Embryonic facial prominence (tissue), 1 donor: ENCODE results near the gene FIP1L1.
"Not testable (repeated sequence)": the region's sequence is repeated elsewhere in the genome, so short reads cannot be mapped to it uniquely, and the experiment has no call there.

Experiments used
- DNase-seq: peaks from one replicate; pipeline ENCODE4 v3.0.0-alpha.2; 2016; ENCODE audit errors: extremely low spot score

FIP1L1 gene, protein sequence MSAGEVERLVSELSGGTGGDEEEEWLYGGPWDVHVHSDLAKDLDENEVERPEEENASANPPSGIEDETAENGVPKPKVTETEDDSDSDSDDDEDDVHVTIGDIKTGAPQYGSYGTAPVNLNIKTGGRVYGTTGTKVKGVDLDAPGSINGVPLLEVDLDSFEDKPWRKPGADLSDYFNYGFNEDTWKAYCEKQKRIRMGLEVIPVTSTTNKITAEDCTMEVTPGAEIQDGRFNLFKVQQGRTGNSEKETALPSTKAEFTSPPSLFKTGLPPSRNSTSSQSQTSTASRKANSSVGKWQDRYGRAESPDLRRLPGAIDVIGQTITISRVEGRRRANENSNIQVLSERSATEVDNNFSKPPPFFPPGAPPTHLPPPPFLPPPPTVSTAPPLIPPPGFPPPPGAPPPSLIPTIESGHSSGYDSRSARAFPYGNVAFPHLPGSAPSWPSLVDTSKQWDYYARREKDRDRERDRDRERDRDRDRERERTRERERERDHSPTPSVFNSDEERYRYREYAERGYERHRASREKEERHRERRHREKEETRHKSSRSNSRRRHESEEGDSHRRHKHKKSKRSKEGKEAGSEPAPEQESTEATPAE

DNA sequence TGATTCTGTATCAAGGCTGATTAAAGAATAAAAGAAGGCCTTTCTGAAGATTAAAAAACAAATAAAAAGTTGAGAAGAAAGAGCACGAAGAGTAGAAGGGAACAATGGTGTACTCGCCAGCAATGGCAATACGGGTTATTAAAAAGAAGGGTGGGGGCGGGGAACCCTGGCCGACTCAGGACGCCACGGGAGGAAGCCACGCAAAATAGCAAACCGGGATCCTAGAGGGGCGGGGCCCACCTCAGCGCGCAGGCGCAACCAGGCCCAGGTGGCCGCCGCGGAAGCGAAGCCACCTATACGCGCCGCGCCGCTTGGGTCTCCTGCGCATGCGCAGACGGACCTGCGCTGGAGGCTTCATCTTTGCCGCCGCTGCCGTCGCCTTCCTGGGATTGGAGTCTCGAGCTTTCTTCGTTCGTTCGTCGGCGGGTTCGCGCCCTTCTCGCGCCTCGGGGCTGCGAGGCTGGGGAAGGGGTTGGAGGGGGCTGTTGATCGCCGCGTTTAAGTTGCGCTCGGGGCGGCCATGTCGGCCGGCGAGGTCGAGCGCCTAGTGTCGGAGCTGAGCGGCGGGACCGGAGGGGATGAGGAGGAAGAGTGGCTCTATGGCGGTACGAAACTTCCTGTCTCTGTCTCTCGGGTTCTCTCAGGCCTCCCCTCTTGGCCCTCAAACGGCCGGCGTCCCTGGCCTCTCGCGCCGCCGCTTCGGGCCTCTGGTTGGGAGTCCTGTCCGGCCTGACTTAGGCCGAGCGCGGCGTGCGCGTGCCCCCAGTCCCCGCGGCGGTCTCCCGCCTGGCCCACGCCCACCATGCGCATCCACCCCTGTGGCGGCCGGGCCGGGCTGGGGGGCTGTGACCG, at the start of gene FIP1L1:
FIP1L1 (plus strand) TSS at position 323 of the 852 bp plus-strand sequence; CDS start at position 521, 198 bp downstream.
- peak; percentile 65 for DNase-seq

DNA sequence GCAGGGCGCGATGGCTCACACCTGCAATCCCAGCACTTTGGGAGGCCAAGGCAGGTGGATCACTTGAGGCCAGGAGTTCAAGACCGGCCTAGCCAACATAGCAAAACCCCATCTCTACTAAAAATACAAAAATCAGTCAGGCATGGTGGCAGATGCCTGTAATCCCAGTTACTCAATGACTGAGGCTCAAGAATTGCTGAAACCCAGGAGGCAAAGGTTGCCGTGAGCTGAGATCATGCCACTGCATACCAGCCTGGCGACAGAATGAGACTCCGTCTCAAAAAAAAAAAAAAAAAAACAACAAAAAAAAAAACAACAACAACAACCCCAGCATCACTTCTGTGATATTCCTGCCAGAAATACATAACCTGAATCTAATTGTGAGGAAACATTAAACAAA, 42.5 kb upstream of the FIP1L1 start:
- DNase-seq = not testable (repeated sequence)

DNA sequence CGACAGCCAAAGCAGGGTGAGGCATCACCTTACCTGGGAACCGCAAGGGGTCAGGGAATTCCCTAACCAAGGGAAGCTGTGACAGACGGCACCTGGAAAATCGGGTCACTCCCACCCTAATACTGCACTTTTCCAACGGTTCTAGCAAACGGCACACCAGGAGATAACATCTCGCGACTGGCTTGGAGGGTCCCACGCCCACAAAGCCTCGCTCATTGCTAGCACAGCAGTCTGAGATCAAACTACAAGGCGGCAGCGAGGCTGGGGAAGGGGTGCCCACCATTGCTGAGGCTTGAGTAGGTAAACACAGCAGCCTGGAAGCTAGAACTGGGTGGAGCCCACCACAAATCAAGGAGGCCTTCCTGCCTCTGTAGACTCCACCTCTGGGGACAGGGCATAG, 37.3 kb upstream of the FIP1L1 start:
- not testable (repeated sequence) for DNase-seq

DNA sequence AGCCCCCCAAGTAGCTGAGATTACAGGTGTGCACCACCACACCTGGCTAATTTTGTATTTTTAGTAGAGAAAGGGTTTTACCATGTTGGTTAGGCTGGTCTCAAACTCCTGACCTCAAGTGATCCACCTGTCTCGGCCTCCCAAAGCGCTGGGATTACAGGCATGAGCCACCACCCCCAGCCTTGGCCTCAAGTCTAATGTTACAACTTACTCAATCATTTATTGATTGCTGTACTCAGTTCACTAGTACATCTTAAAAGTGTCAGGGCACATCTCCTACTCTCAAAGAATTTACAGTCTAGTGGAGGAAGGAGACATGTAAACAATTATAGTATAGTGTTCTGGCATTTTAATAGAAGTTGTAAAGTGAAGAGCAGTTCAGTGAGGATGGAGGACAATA, 31.0 kb upstream of the FIP1L1 start:
- DNase-seq = not testable (repeated sequence)

DNA sequence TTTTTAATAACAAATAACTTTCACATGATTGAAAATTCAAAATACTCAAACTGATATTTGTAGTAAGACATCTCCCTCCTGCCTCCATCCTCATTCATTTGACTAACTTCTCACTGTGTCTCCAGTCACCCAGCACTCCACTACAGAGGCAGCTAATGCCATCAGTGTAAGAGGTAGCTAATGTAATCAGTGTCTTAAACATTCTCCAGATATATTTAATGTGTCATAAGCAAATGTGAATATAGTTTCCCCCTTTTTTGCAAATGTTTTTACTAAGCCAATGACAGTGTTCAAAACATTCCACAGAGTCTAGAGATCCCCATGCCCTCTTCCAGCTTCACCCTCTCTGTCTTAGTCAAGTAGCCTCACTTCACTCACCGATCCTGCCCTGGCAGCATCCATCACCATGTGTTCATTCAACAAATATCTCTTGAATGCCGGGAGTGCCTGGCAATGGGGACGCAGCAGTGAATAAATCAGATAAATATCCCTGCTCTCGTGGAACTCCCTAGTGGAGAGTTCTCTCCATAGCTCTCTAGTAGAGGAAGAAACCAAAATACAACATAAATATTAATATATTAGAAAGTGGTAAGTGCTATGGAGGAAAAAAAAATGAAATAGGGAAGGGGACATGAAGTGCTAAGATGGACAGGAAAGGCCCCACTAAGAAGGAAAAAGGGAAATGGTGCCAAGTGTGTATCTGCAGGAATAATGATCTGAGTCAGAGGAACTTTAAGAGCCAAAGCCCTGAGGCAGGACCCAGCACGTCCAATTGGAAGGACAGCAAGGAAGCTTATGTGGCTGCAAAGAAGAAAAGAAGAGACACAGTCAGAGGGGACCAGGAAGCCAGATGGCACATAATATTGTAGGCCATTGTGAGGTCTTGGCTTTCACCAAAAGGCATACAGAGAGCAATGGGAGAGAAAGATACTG, 30.3 kb upstream of the FIP1L1 start:
- no peak for DNase-seq

DNA sequence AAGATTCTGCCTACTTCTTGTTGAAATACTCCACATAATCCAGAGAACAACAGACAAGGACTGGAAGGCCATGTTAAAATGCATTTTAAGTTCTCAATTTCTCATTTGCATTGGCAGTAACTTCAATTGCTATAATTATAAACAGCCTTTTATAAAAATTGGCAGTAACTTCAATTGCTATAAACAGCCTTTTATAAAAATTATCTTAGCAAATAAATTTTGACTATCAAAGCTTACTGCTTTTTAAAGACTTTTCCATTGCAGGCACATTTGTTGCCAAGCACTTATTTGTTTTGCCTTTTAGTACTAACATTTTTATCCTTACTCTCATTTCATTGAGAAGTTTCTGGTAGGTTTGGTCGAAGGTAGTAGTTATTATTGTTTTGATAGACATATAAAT, 29.4 kb upstream of the FIP1L1 start:
- no peak for DNase-seq

DNA sequence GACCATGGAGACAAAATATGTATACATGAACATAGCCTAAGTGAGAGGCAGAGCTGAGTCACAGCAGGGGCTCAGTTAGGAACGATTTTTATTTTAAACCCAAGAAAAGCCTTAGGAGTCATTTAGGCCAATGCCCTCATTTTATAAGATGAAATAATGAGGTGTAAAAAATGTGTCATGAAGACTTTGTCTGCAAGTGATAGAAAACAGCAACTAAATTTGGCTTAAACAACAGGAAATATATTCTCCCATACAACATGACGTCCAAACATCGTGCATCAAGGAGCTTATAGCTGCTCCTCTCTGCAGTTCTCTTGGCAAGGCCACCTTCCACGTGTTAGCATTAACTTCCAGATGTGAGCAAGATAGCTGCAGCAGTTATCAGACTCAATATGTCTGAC, 28.4 kb upstream of the FIP1L1 start:
- no peak for DNase-seq

DNA sequence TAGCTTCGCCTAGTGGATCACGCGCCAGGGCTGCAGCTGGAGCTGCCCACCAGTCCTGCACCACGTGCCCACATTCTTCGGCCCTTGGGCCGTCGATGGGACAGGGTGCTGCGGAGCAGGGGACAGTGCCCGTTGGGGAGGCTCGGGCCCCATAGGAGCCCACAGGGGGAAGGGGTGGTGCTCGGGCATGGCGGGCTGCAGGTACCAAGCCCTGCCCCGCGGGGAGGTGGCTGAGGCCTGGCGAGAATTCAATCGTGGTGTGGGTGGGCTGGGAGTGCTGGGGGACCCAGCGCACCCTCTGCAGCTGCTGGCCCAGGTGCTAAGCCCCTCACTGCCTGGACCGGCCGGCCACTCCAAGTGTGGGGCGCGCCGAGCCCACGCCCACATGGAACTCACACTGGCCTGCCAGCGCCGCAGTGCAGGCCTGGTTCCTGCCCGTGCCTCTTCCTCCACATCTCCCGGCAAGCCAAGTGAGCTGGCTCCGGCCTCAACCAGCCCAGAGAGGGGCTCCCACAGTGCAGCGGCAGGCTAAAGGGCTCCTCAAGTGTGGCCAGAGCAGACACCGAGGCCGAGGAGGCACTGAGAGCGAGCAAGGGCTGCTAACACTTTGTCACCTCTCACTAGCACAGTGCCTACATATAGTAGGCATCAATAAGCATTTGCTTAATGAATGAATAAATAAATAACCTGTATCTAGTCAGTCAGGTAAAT, 23.3 kb upstream of the FIP1L1 start:
- no peak for DNase-seq

DNA sequence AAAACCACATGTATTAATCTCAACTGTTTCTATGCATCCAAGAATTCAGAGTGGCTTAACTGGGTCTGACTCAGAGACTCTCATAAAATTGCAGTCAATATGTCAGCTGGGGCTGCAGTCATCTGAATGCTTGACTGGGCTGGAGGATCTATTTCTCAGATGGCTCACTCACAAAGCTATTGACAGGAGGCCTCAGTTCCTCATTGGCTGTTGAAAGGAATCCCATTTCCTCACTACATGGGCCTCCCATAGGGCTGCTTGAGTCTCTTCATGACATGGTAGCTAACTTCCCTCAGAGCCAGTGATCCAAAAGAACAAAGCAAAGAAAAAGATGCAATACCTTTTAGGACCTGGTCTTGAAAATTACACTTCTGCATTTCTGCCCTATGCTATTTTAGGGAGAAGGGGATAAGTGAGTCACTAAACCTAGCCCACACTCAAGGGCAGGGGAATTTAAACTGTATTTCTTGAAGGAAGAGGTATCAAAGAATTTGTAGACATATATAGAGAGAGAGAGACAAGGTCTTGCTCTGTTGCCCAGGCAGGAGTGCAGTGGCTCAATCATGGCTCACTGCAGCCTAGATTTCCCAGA, 21.4 kb upstream of the FIP1L1 start:
- no peak for DNase-seq

DNA sequence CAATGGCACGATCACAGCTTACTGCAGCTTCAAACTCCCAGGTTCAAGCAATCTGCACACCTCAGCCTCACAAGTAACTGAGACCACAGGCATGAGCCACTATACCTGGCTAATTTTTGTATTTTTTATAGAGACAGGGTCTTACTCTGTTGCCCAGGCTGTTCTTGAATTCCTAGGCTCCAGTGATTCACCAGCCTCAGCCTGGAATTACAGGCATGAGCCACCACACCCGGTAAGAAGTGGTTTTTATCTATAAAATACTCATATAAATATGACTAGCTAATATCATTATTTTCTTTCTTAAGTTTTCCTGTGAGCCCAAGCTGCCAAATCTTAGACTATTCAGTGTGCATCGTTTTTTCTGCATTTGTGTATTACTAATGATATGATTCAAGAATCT, 16.0 kb upstream of the FIP1L1 start:
- no peak for DNase-seq

DNA sequence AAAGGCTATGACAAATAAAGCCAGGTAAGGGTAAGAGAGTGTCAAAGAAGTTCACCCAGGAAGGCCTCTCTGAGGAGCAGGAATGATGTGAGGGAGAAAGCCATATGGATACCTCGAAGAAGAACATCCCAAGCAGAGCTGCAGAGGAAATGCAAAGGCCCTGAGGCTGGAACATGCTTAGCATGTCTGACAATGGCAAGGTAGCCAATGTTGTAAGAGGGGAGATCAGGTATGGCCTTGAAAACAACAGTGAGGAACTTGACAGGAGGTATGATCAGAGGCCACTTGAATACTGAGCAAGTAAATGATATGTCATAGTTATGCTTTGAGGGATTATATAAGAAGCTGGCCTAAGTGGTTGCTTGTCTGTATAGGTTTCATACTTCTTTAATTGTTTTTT, 15.3 kb upstream of the FIP1L1 start:
- DNase-seq = no peak

DNA sequence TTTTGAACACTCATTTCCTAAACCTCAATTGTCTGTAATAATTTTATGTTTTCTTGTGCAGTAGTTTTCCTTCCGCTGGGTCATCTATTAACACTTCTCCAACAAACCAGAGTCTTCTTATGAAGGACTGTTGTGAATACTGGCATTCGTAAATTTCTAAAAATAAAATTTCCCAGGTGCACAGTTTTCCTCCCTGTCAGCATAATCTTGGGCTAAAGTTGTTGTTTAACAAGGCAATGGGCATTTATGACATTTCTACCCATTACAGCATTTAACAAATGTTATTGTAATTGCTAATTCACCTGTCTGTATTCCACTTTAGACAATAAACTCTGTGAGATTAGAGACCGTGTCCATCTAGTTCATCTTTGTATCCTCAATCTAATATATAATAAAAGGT, 12.8 kb upstream of the FIP1L1 start:
- DNase-seq = no peak

DNA sequence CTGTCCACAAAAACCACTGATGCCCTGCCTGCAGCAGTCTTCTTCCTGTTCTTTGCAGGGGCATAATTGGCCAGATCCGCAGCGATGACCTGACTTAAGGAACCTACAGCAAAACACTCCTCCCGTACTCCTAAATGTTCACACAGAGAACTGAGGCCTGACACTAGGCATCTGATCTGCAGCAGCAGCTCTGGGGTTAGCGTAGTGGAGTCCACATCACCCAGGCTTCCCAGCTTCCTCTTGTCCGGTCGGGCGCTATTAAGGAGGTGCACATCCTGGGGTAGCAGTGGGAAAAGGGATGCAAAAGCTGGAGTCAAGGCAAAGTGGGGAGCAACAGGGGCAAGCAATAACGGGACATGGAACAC, 12.3 kb upstream of the FIP1L1 start:
- no peak for DNase-seq

DNA sequence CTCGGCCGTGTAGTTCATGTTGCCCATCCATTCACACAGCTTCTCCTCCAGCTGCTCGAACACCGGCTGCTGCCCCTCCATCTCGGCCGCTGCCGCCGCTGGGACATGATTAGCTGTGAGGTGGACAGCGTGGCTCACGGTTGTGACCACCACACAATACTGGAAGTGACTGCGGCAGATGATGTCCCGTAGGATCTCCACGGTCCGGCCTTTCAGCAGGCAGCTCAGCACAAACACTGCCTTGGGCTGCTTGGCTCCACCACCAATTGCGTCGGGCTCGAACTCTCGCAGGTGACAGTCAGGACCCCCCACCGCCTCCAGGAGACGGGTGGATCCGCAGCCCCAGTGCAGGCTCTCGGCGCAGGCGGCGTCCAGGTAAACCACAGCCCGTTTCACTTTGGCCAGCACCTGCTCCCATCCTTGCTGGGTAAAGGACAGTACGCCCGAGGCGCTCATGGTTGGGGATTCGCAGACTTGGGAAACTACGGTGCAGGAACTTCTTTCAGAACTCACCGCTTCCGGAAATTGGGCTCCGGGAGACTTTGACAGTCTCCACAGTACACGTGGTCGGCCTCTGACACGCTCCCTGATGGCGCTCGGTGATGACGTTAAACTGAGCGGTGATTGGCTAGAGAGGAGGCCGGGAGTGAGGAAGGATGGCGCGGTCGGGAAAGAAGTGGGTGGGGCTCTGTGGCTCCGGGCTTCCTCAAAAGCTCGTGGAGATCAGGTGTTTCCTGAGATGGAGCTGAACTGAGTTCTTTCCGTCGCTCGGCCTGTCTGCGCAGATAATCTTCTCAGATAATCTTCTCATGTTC, 11.7 kb upstream of the FIP1L1 start, which contains the start of gene SCFD2:
SCFD2 (minus strand) TSS at position 576 of the 815 bp plus-strand sequence.
- DNase-seq = peak; percentile 95

DNA sequence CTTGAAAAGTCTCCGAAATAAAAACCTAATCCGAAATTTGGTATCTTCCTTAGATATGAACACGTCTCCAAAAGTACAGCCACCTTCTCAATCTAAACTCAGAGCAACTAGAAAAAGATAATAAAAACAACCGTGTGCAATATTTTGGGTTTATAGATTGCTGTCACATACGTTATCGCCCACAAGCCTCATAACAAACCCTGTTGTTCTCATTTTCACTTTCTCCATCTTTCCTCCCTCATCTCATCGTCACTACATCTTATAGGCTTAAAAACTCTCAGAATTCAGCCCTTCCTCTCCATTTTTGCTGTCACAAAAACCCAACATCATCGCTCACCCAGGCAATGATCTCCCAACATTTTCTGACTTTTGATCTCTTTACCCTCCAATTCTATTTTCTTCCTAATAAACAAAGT, 11.1 kb upstream of the FIP1L1 start:
- DNase-seq = no peak

DNA sequence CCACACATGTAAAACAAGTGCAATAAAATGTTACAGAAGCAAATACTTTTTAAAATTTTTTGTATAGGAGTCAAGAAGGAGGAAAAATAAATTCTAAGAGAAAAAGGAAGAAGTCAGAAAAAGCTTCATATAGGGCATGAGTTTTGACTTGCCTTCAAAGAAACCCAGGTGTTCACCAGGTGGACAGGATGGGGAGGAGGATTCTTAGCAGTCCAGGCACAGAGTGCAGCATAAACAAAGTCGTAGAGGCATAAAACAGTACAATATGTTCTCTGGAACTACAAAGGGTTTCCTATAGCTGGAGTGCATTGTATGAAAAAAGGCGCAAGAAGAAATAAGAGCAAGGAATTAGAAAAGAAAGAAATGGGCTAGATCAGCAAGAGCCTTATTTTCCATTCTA, 9.7 kb upstream of the FIP1L1 start:
- no peak for DNase-seq

DNA sequence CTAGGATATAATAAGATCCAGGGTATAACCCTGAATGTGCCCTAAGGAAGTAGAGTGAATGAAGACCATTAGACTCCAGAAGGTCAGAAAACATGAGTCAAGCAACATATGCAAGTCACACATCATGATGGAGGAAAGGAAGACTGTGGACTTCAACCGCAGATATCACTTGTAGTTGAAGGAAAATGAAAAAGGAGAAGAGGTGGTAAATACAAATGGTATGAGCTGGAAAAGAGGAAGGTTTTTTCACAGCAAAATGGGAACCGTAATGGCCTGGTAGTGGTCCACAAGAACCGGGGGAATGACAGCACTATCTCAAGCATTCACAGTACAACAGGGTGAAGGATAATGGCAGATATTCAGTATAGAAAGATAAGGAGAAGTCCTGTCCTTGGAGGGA, 6.4 kb upstream of the FIP1L1 start:
- no peak for DNase-seq

DNA sequence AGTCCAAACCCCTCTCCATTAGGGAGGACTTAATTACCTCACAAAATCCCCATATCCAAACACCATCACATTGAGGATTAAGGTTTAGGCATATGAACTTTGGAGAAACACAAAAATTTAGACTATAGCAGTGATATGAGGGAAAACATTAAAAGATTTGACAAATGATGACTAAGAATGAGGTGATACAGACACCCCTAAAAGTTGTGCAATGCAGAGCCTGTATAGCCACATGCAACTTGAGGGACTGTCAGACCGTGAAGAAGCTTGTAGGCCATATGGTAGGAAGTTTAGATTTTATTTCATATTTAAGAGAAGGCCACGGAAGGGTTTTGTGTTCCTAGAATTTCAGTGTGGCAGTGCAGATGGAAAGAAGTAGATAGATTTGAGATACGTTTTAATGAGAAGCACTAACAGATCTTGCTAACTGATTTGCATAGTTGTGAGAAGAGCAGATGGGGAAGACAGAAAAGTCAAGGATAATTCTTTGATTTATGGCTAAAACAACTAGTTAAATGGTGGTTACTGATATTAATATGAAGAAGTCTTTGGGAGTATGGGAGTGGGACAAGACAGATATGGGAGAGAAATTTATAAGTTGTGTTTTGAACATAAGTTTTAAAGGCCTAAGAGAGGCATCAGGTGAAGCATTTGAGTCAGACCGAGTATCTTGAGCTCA, 5.5 kb upstream of the FIP1L1 start:
- no peak for DNase-seq

DNA sequence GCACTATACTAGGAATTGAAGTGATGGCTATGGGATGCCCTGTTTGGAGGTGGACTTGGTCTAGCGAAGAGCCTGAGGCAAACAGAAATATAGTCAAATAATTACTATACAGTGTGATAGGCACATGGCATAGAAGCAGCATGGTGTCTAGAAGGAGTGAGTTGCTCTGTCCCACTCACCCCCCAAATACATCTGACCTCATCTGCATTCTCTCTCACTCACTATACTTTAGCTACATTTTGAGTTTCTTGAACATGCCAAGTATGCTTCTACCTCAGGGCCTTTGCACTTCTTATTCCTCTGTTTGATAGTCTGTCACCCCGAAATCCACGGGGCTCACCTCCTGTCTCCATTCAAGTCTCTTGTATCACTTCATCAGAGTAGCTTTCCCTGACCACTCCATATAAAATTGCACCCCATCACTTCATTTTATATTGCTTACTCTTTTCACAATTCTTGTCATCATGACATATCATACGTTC, 2.6 kb upstream of the FIP1L1 start:
- DNase-seq = no peak
